Activated CD4-positive, alpha-beta memory T cell treated with anti-CD3 and anti-CD28 coated beads, Interleukin-2, amount 10 ng/mL, durations not matched to agents 7 days and 5 days (primary cell): ENCODE measurements around the gene CALB2. TPM values are rescaled to one million over a fixed set of nuclear protein-coding genes. Genes with fewer than 3 reads are reported as not detected.
"Not testable (repeated sequence)": the region's sequence is repeated elsewhere in the genome, so short reads cannot be mapped to it uniquely, and the experiment has no call there.

Experiments used
- CTCF ChIA-PET: fragments of 350-600 bp; sonication (Branson Sonifier 250); formaldehyde crosslinking; loops from one replicate; lab custom pipeline; 2021; ENCODE audit warnings: antibody characterized with exemption, inconsistent platforms; lab: Charles Lee
- POLR2A ChIA-PET: fragments of 350-600 bp; sonication (Branson Sonifier 250); formaldehyde crosslinking; loops from one replicate; lab custom pipeline; 2021; ENCODE audit warnings: antibody characterized with exemption; lab: Charles Lee
- DNase-seq: peaks from one replicate; pipeline ENCODE4 v3.0.0-alpha.2; 2020
- H3K27ac Mint-ChIP-seq: one replicate; pipeline ENCODE4 v1.8.0; 2021; ENCODE audit warnings: mild to moderate bottlenecking, mixed read lengths
- H3K27me3 Mint-ChIP-seq: one replicate; pipeline ENCODE4 v1.8.0; 2021; ENCODE audit warnings: mixed read lengths
- H3K36me3 Mint-ChIP-seq: one replicate; pipeline ENCODE4 v1.8.0; 2021; ENCODE audit warnings: low read depth, mixed read lengths
- H3K4me1 Mint-ChIP-seq: one replicate; pipeline ENCODE4 v1.8.0; 2021; ENCODE audit warnings: mixed read lengths
- H3K4me3 Mint-ChIP-seq: one replicate; pipeline ENCODE4 v1.8.0; 2021; ENCODE audit warnings: mild to moderate bottlenecking, mixed read lengths
- H3K9me3 Mint-ChIP-seq: one replicate; pipeline ENCODE4 v1.8.0; 2021; ENCODE audit warnings: mixed read lengths
- total RNA-seq, 2 experiments: library from RNA; stranded (reverse); gene quantifications; one replicate each; pipeline ENCODE4 v1.2.3, GENCODE V29; 2021

CALB2 gene
- total RNA-seq, 2 experiments from 2014 or later: not detected

DNA sequence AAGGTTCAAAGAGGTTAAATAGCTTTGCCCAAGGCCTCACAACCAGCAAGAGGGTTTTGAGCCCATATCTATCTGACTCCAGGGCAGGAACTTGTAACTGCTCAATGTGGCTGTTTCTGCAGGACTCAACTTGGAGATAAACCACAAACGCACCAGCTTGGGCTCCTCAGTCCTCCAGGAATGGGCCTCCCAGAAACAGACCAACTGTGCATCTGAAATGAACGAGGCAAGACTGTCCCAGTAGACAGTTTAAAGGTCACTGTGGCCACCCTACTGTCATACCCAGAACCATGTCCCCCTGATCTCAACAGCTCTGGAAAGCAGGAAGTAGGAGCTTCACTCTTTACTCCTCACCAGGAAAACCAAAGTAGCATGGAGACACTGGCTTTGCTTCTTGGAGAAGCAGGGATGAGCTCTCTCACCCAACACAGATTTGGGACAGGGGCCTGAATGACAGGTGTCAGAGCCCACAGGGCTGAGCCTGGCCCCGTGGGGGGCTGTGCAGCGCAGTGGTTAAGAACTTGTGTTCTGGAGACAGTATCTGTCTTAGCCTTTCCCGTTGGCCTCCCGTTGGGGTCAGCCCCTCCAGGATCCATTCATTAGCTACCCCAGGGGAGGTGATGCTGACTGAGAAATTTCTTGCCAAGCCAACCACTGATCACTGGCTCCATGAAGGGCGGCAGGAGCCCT, 2.3 kb upstream of the CALB2 start:
- Mint-ChIP-seq H3K27ac (no peak overlapping the region), H3K27me3 (peaks cover 13% of the 10 kb centered on the region), H3K9me3 (no peaks in the 10 kb centered on the region), H3K4me1 (no peaks in the 10 kb centered on the region), H3K4me3 (no peak overlapping the region), H3K36me3 (no peaks in the 10 kb centered on the region)
- ChIA-PET POLR2A (interaction anchor here (1.2 kb wide), 1 partner anchor 44 kb away, joined by 3 read pairs; no protein-coding TSS in a partner anchor), CTCF (interaction anchor here (0.6 to 1.5 kb wide), 2 partner anchors 45 to 58 kb away, joined by 3 to 4 read pairs; no protein-coding TSS in a partner anchor)
- DNase-seq: no peak

DNA sequence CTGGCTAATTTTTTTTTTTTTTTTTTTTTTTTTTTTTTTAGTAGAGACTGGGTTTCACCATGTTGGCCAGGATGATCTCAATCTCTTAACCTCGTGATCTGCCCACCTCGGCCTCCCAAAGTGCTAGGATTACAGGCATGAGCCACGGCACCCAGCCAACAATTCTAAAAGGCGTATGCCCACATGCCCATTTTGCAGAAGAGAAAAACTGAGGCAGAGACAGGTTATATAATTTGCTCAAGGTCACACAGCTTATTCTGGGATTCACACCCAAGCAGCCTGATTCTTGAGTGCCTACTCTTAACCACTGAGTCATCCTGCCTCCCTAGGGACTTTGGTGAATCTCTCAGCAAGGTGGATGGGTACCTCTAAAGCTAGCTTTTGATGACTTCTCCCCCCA, 1.6 kb upstream of the CALB2 start:
- not testable (repeated sequence) for H3K27ac Mint-ChIP-seq, H3K36me3 Mint-ChIP-seq, H3K4me3 Mint-ChIP-seq, H3K9me3 Mint-ChIP-seq, H3K4me1 Mint-ChIP-seq, DNase-seq
- ChIA-PET CTCF (interaction anchor here (0.6 to 1.7 kb wide), 3 partner anchors 45 to 59 kb away, joined by 3 to 4 read pairs (median 4); no protein-coding TSS in a partner anchor), POLR2A (interaction anchor here (1.2 kb wide), 1 partner anchor 45 kb away, joined by 3 read pairs; no protein-coding TSS in a partner anchor)
- H3K27me3 Mint-ChIP-seq: peaks cover 13% of the 10 kb centered on the region

DNA sequence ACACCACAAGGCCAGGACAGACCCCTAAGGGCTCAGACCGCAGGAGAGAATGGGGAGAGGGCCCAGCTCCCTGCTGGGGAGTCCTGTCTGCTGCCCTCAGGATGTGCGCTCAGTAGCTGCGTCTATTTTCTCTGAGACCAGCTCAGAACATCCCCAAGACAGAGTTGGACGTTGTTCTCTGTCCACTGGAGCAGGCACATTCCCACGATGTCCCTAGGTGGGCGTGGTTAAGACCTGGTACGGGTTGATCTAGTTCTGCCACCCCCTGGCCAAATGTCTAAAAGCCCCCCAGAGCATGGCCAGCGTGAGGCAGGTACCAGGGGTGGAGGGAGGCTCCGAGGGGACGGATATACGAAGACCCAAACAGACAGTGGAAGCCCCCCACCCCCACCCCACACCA, 842 bp upstream of the CALB2 start:
- H3K27me3 Mint-ChIP-seq: peaks cover 11% of the 10 kb centered on the region
- DNase-seq: no peak
- H3K9me3 Mint-ChIP-seq: no peaks in the 10 kb centered on the region
- ChIA-PET CTCF (interaction anchor here (0.7 to 1.7 kb wide), 3 partner anchors 18 to 70 kb away, joined by 3 to 4 read pairs (median 3); no protein-coding TSS in a partner anchor), POLR2A (interaction anchor here (1.2 kb wide), 1 partner anchor 46 kb away, joined by 3 read pairs; no protein-coding TSS in a partner anchor)
- no peaks in the 10 kb centered on the region for H3K36me3 Mint-ChIP-seq
- no peak overlapping the region for H3K27ac Mint-ChIP-seq
- H3K4me1 Mint-ChIP-seq: no peaks in the 10 kb centered on the region
- H3K4me3 Mint-ChIP-seq: no peak overlapping the region

DNA sequence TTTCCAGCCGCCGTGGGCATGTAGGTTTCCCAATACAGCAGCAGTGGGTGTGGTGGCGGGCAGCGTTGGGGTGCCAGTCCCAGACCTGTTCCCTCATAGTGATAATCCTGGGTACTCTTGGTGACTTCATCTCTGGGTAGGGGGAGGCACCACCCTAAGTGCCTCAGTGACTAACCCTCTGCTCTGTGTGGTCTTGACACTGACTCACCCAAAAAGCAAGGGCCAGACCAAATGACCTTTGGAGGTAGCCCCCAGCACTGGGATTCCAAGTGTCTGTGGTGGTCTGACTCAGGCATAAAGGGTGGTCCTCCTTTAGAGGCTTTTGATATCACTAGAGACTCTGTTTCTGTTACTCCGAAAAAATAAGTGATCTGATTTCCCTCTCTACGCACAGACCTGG, 908 bp downstream of the CALB2 start:
- Mint-ChIP-seq H3K27me3 (peaks cover 8% of the 10 kb centered on the region), H3K36me3 (no peaks in the 10 kb centered on the region), H3K4me1 (no peaks in the 10 kb centered on the region), H3K27ac (no peak overlapping the region), H3K9me3 (no peaks in the 10 kb centered on the region), H3K4me3 (no peak overlapping the region)
- DNase-seq: no peak
- ChIA-PET CTCF (no interaction called here), POLR2A (no interaction called here)

DNA sequence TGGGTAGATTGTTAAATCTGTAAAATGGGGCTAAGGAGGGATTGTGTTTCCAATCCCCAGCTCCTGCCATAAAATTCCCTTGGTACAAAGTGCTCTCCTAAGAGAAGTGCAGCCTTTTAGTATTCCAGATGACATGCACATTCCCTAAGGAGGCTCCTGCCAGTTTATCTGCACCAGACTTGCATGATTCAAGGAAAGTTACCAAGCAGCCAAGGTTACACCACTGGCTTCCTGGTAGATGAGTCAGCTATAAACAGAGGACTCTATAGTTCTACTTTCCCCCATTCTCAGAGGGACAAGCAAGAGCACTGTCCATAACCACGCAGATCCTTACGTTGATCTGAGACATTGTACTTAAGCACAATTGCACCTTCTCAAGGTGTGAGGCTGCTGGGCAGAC, 1.9 kb downstream of the CALB2 start:
- Mint-ChIP-seq H3K27ac (no peak overlapping the region), H3K27me3 (peaks cover 9% of the 10 kb centered on the region), H3K4me1 (no peaks in the 10 kb centered on the region), H3K36me3 (no peaks in the 10 kb centered on the region), H3K9me3 (no peaks in the 10 kb centered on the region), H3K4me3 (no peak overlapping the region)
- ChIA-PET POLR2A (no interaction called here), CTCF (interaction anchor here (0.9 kb wide), 1 partner anchor 13 kb away, joined by 3 read pairs; no protein-coding TSS in a partner anchor)
- DNase-seq: no peak

DNA sequence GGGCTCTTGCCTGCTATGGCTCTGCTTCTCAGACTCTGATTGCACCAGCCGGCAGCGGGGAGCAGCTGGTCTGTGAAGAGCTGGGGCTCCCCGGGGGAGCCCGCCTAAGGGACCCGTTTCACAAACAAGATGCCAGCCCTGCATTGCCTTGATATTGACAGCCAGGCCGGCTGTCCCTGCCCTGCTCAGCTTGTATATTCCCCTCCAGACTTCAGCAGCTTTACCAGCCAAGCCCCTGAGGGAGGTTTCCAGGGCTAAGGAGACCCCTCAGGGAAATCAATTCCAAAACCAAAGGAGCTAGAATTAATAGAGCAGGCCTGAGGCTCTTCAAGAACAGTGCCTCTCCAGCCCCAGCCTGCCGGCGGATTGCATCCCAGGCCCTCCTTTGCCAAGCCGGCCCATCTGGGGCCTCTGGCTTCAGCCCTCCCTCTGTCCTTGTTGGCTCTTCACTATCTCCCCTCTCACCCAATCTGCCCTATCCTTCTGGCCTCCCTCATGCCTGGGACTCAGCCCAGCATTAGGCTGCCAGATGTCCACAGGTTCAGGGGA, 5.7 kb downstream of the CALB2 start:
- POLR2A ChIA-PET: no interaction called here
- Mint-ChIP-seq H3K4me1 (no peaks in the 10 kb centered on the region), H3K27me3 (peaks cover 9% of the 10 kb centered on the region), H3K27ac (no peak overlapping the region), H3K9me3 (no peaks in the 10 kb centered on the region), H3K36me3 (no peaks in the 10 kb centered on the region), H3K4me3 (no peak overlapping the region)
- CTCF ChIA-PET: no interaction called here
- no peak for DNase-seq

DNA sequence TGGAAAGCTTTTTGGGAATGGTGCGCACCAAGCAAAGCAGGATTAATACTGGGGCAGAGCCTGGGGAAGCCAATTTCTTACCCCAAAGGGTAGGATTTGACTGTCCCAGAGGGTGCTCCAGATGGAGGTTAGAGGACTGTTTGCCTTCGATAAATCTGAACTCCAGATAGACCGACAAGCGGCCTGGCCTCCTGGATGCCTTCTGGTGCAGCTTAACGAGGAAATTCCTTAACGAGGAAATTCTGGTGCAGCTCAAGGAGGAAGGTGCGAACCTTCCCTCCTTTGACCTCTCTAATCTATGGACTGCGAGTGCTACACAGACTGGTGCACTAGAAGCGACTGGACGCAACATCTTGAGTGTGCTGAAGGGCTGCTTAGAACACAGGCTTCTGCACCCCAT, 6.5 kb downstream of the CALB2 start:
- H3K4me1 Mint-ChIP-seq: peaks cover 5% of the 10 kb centered on the region
- POLR2A ChIA-PET: no interaction called here
- H3K36me3 Mint-ChIP-seq: no peaks in the 10 kb centered on the region

DNA sequence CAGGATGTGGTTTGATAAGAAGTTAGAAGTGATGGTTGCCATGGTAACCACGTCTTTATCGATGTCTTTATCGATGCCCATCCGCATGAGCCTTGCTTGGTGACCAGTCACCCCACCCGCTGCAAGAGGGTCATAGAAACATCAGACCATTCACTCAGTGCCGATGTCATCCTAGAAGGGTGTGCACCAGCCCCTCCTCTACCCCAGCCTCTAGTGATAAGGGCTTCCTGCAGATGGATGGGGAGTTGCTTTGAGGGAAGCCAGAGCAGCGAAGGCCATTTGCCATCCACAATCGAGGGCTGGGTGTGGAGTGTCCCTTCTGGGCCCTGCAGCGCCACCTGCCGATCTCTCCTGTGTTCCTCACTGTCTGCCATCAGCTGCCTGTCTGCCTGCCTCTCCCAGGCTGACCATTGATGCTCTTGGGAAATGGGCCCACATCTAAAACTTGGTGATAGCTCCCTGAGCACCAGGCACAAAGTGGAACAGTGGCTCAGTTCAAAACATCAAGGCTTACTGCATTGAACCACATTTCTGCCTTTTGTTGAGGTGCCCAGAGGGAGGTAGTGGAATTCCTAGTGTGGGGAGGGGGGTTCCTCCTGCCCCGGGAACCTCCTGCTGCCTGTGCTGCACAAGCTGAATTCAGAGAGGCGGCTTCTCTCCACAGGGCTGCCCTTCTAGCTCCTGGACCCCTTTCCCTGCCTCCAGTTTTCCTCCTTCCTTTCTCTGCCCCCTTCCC, 8.9 kb downstream of the CALB2 start:
- H3K27me3 Mint-ChIP-seq: peaks cover 2% of the 10 kb centered on the region

More for the DNA sequence above, 6.5 kb downstream of the CALB2 start:
- Mint-ChIP-seq H3K27me3 (peaks cover 9% of the 10 kb centered on the region), H3K27ac (no peak overlapping the region), H3K9me3 (no peaks in the 10 kb centered on the region), H3K4me3 (no peak overlapping the region)
- CTCF ChIA-PET: no interaction called here
- DNase-seq: no peak

DNA sequence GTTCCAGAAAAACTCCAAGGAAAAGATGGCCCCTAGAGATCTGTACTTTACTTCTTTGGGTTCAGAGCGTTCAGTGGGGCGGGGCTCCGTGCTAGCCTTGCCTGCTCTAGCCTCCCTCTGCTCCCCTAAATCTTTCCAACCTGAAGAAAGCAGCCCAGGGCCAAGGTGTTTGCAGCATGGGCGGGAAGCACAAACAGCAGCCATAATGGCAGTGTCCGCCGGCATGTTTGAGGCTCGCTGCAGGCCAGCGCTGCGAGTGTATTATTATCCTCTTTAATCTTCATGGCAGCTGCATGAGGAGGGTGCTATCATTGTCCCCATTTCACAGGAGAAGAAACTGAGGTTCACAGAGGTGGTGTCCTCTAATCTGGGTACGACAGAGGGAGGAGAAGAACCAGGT, 10.4 kb downstream of the CALB2 start:
- Mint-ChIP-seq H3K27ac (no peak overlapping the region), H3K27me3 (peaks cover 3% of the 10 kb centered on the region), H3K4me1 (peaks cover 11% of the 10 kb centered on the region), H3K4me3 (no peak overlapping the region), H3K36me3 (no peaks in the 10 kb centered on the region), H3K9me3 (no peaks in the 10 kb centered on the region)
- CTCF ChIA-PET: no interaction called here
- DNase-seq: no peak
- POLR2A ChIA-PET: no interaction called here

More for the DNA sequence above, 8.9 kb downstream of the CALB2 start:
- ChIA-PET CTCF (no interaction called here), POLR2A (no interaction called here)
- Mint-ChIP-seq H3K4me1 (peaks cover 11% of the 10 kb centered on the region), H3K4me3 (no peak overlapping the region), H3K9me3 (no peaks in the 10 kb centered on the region), H3K27ac (no peak overlapping the region), H3K36me3 (no peaks in the 10 kb centered on the region)
- peak; percentile 45 for DNase-seq

DNA sequence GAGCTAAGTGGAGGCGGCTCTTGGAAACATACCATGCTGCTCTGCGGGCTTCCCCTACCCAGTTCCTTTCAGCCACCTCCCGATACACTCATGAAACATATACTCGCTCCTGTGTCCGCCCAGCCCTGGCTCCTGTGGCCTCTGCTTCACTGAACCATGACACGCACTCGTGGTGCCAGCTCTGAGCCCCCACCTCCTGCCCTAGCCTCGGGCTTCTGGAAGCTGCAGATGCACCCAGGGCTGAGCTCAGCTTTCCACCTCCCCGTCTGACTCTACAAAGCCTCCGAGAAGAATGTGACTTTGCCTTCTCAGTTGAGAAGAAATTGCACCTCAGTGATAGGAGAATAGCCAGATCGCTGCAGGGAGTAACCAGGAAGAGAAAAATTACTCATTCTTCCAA, 11.0 kb downstream of the CALB2 start:
- Mint-ChIP-seq H3K27ac (no peak overlapping the region), H3K9me3 (no peaks in the 10 kb centered on the region), H3K27me3 (peaks cover 2% of the 10 kb centered on the region), H3K36me3 (no peaks in the 10 kb centered on the region), H3K4me1 (peaks cover 11% of the 10 kb centered on the region), H3K4me3 (no peak overlapping the region)
- no peak for DNase-seq
- ChIA-PET CTCF (no interaction called here), POLR2A (no interaction called here)

DNA sequence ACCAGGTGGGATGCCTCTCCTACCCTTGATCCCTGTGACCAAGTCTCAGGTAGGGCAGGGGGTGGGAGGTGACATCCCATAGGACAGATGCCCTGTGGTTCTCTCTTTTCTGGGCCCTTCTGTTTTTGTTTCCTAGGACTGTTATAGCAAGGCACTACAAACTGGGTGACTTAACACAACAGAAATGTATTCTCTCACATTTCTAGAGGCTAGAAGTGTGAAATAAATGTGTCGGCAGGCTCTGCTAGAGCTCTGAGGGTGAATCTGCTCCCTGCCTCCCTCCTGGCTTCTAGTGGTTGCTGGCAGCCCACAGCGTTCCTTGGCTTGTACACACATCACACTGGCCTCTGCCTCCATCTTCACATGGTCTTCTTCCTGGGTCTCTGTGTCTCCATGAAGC, 12.7 kb downstream of the CALB2 start:
- peaks cover 11% of the 10 kb centered on the region for H3K4me1 Mint-ChIP-seq
- no peak overlapping the region for H3K27ac Mint-ChIP-seq
- no peaks in the 10 kb centered on the region for H3K9me3 Mint-ChIP-seq
- H3K36me3 Mint-ChIP-seq: no peaks in the 10 kb centered on the region
- H3K4me3 Mint-ChIP-seq: no peak overlapping the region
- H3K27me3 Mint-ChIP-seq: peaks cover 2% of the 10 kb centered on the region
- ChIA-PET CTCF (no interaction called here), POLR2A (no interaction called here)
- DNase-seq: no peak

DNA sequence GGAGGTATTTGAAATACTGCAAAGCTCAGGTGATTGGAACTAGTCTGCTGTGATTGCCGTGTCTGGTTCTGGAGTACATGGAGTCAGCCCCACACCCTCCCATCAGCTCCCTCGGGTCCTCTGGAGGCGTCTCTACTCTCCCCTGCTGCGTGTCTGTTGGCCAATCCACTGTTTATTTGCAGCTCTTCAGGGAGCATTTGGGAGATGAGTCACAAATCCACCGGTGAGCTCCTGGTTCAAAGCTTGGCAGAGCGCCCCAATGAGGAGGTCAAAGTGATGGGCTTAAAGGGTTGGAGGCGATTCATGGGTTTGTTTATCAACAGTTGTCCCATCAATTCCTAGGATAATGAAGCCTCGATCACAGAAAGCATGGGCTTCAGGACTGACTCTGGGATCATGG, 14.6 kb downstream of the CALB2 start:
- ChIA-PET POLR2A (no interaction called here), CTCF (interaction anchor here (1.4 kb wide), 1 partner anchor 13 kb away, joined by 3 read pairs; no protein-coding TSS in a partner anchor)
- Mint-ChIP-seq H3K9me3 (no peaks in the 10 kb centered on the region), H3K4me1 (peaks cover 11% of the 10 kb centered on the region), H3K27ac (no peak overlapping the region), H3K27me3 (peaks cover 2% of the 10 kb centered on the region), H3K4me3 (no peak overlapping the region), H3K36me3 (no peaks in the 10 kb centered on the region)
- DNase-seq: no peak
